ENCODE measurements around the gene DENND2A.
"Not testable (repeated sequence)": the region's sequence is repeated elsewhere in the genome, so short reads cannot be mapped to it uniquely, and the experiment has no call there.

The DENND2A gene

GRCh38 chr7:140570120-140570519 is 70.5 kb downstream of the DENND2A start:
- Histone ChIP-seq H3K4me2 (ENCODE audit: low read length) (no peak overlapping the region), H3K27me3 (ENCODE audit: control insufficient read depth, insufficient read depth, low read length) (no peaks in the 10 kb centered on the region), H3K4me3 (ENCODE audit: low read length) (no peak overlapping the region), H3K36me3 (ENCODE audit: insufficient read depth, low read length) (no peaks in the 10 kb centered on the region), H3K9ac (ENCODE audit: low read depth, low read length) (no peak overlapping the region), H3K4me1 (ENCODE audit: control insufficient read depth, insufficient read depth, low read length) (peaks cover 4% of the 10 kb centered on the region), H3K9me3 (replicated peaks; ENCODE audit: low read length) (no peaks in the 10 kb centered on the region)

GRCh38 chr7:140568021-140568813 is 72.4 kb downstream of the DENND2A start:
- H3K9me3 ChIP-seq (replicated peaks; ENCODE audit: low read length): no peaks in the 10 kb centered on the region
- no peak overlapping the region for H3K4me3 ChIP-seq (ENCODE audit: low read length)
- no peaks in the 10 kb centered on the region for H3K27me3 ChIP-seq (ENCODE audit: control insufficient read depth, insufficient read depth, low read length)
- H3K36me3 ChIP-seq (ENCODE audit: insufficient read depth, low read length): no peaks in the 10 kb centered on the region
- H3K4me1 ChIP-seq (ENCODE audit: control insufficient read depth, insufficient read depth, low read length): peaks cover 4% of the 10 kb centered on the region
- no peak overlapping the region for H3K4me2 ChIP-seq (ENCODE audit: low read length)
- no peak overlapping the region for H3K9ac ChIP-seq (ENCODE audit: low read depth, low read length)

GRCh38 chr7:140566186-140566585 is 74.4 kb downstream of the DENND2A start:
- H3K9me3 ChIP-seq (replicated peaks; ENCODE audit: low read length); H3K4me3 ChIP-seq (ENCODE audit: low read length); H3K9ac ChIP-seq (ENCODE audit: low read depth, low read length); H3K27me3 ChIP-seq (ENCODE audit: control insufficient read depth, insufficient read depth, low read length); H3K4me2 ChIP-seq (ENCODE audit: low read length); H3K4me1 ChIP-seq (ENCODE audit: control insufficient read depth, insufficient read depth, low read length); H3K36me3 ChIP-seq (ENCODE audit: insufficient read depth, low read length): not testable (repeated sequence)

GRCh38 chr7:140565761-140566160 is 74.9 kb downstream of the DENND2A start:
- H3K9ac ChIP-seq (ENCODE audit: low read depth, low read length); H3K4me2 ChIP-seq (ENCODE audit: low read length); H3K36me3 ChIP-seq (ENCODE audit: insufficient read depth, low read length); H3K9me3 ChIP-seq (replicated peaks; ENCODE audit: low read length); H3K4me3 ChIP-seq (ENCODE audit: low read length); H3K4me1 ChIP-seq (ENCODE audit: control insufficient read depth, insufficient read depth, low read length); H3K27me3 ChIP-seq (ENCODE audit: control insufficient read depth, insufficient read depth, low read length): not testable (repeated sequence)

- H3K27me3 ChIP-seq (ENCODE audit: control insufficient read depth, insufficient read depth, low read length): no peaks in the 10 kb centered on the region
- no peak overlapping the region for H3K4me2 ChIP-seq (ENCODE audit: low read length)
- no peaks in the 10 kb centered on the region for H3K9me3 ChIP-seq (replicated peaks; ENCODE audit: low read length)
- H3K9ac ChIP-seq (ENCODE audit: low read depth, low read length): no peak overlapping the region
- peaks cover 4% of the 10 kb centered on the region for H3K4me1 ChIP-seq (ENCODE audit: control insufficient read depth, insufficient read depth, low read length)
- H3K36me3 ChIP-seq (ENCODE audit: insufficient read depth, low read length): no peaks in the 10 kb centered on the region
- H3K4me3 ChIP-seq (ENCODE audit: low read length): no peak overlapping the region
Measured at GRCh38 chr7:140564643-140565042, 76.0 kb downstream of the DENND2A start.

- Histone ChIP-seq H3K9me3 (replicated peaks; ENCODE audit: low read length) (no peaks in the 10 kb centered on the region), H3K27me3 (ENCODE audit: control insufficient read depth, insufficient read depth, low read length) (no peaks in the 10 kb centered on the region), H3K4me1 (ENCODE audit: control insufficient read depth, insufficient read depth, low read length) (peaks cover 4% of the 10 kb centered on the region), H3K4me3 (ENCODE audit: low read length) (no peak overlapping the region), H3K4me2 (ENCODE audit: low read length) (no peak overlapping the region), H3K9ac (ENCODE audit: low read depth, low read length) (no peak overlapping the region), H3K36me3 (ENCODE audit: insufficient read depth, low read length) (no peaks in the 10 kb centered on the region)
Measured at GRCh38 chr7:140562926-140563481, 77.6 kb downstream of the DENND2A start.

GRCh38 chr7:140559410-140559809 is 81.2 kb downstream of the DENND2A start:
- Histone ChIP-seq H3K9me3 (replicated peaks; ENCODE audit: low read length) (no peaks in the 10 kb centered on the region), H3K27me3 (ENCODE audit: control insufficient read depth, insufficient read depth, low read length) (no peaks in the 10 kb centered on the region), H3K4me3 (ENCODE audit: low read length) (no peak overlapping the region), H3K9ac (ENCODE audit: low read depth, low read length) (no peak overlapping the region), H3K4me1 (ENCODE audit: control insufficient read depth, insufficient read depth, low read length) (no peaks in the 10 kb centered on the region), H3K4me2 (ENCODE audit: low read length) (no peak overlapping the region), H3K36me3 (ENCODE audit: insufficient read depth, low read length) (no peaks in the 10 kb centered on the region)

- H3K9me3 ChIP-seq (replicated peaks; ENCODE audit: low read length): no peaks in the 10 kb centered on the region
- no peaks in the 10 kb centered on the region for H3K27me3 ChIP-seq (ENCODE audit: control insufficient read depth, insufficient read depth, low read length)
- H3K4me3 ChIP-seq (ENCODE audit: low read length): no peak overlapping the region
- no peak overlapping the region for H3K9ac ChIP-seq (ENCODE audit: low read depth, low read length)
- H3K36me3 ChIP-seq (ENCODE audit: insufficient read depth, low read length): no peaks in the 10 kb centered on the region
- H3K4me2 ChIP-seq (ENCODE audit: low read length): no peak overlapping the region
- no peaks in the 10 kb centered on the region for H3K4me1 ChIP-seq (ENCODE audit: control insufficient read depth, insufficient read depth, low read length)
Measured at GRCh38 chr7:140557809-140558518, 82.6 kb downstream of the DENND2A start.

- Histone ChIP-seq H3K4me2 (ENCODE audit: low read length) (no peak overlapping the region), H3K4me3 (ENCODE audit: low read length) (no peak overlapping the region), H3K4me1 (ENCODE audit: control insufficient read depth, insufficient read depth, low read length) (no peaks in the 10 kb centered on the region), H3K36me3 (ENCODE audit: insufficient read depth, low read length) (no peaks in the 10 kb centered on the region), H3K9ac (ENCODE audit: low read depth, low read length) (no peak overlapping the region), H3K9me3 (replicated peaks; ENCODE audit: low read length) (no peaks in the 10 kb centered on the region), H3K27me3 (ENCODE audit: control insufficient read depth, insufficient read depth, low read length) (no peaks in the 10 kb centered on the region)
Measured at GRCh38 chr7:140557069-140557468, 83.5 kb downstream of the DENND2A start.

GRCh38 chr7:140553236-140553635 is 87.4 kb downstream of the DENND2A start:
- not testable (repeated sequence) for H3K4me3 ChIP-seq (ENCODE audit: low read length); H3K4me2 ChIP-seq (ENCODE audit: low read length); H3K27me3 ChIP-seq (ENCODE audit: control insufficient read depth, insufficient read depth, low read length); H3K36me3 ChIP-seq (ENCODE audit: insufficient read depth, low read length); H3K9ac ChIP-seq (ENCODE audit: low read depth, low read length); H3K9me3 ChIP-seq (replicated peaks; ENCODE audit: low read length); H3K4me1 ChIP-seq (ENCODE audit: control insufficient read depth, insufficient read depth, low read length)

- no peak overlapping the region for H3K4me2 ChIP-seq (ENCODE audit: low read length)
- no peaks in the 10 kb centered on the region for H3K36me3 ChIP-seq (ENCODE audit: insufficient read depth, low read length)
- H3K27me3 ChIP-seq (ENCODE audit: control insufficient read depth, insufficient read depth, low read length): peaks cover 5% of the 10 kb centered on the region
- no peaks in the 10 kb centered on the region for H3K4me1 ChIP-seq (ENCODE audit: control insufficient read depth, insufficient read depth, low read length)
- no peaks in the 10 kb centered on the region for H3K9me3 ChIP-seq (replicated peaks; ENCODE audit: low read length)
- no peak overlapping the region for H3K9ac ChIP-seq (ENCODE audit: low read depth, low read length)
- no peak overlapping the region for H3K4me3 ChIP-seq (ENCODE audit: low read length)
Measured at GRCh38 chr7:140552240-140552679, 88.4 kb downstream of the DENND2A start.
